Endothelial cell (in vitro differentiated cells): Measurements from ENCODE around the gene SCNN1A. TPM values are rescaled to one million over a fixed set of nuclear protein-coding genes. Genes with fewer than 3 reads are reported as not detected.

Source experiments
- DNase-seq: peaks from one replicate; pipeline ENCODE4 v3.0.0; 2021; ENCODE audit warnings: low spot score
- H3K27ac Mint-ChIP-seq: one replicate; pipeline ENCODE4 v1.8.0; 2021; ENCODE audit warnings: mixed read lengths, inconsistent platforms; ENCODE audit not compliant: unreplicated experiment
- H3K27me3 Mint-ChIP-seq: one replicate; pipeline ENCODE4 v1.8.0; 2021; ENCODE audit warnings: mild to moderate bottlenecking, moderate library complexity, mixed read lengths, inconsistent platforms; ENCODE audit not compliant: unreplicated experiment
- H3K36me3 Mint-ChIP-seq: one replicate; pipeline ENCODE4 v1.8.0; 2021; ENCODE audit warnings: mild to moderate bottlenecking, low read depth, mixed read lengths, inconsistent platforms; ENCODE audit not compliant: unreplicated experiment
- H3K4me1 Mint-ChIP-seq: one replicate; pipeline ENCODE4 v1.8.0; 2021; ENCODE audit warnings: mild to moderate bottlenecking, mixed read lengths, inconsistent platforms; ENCODE audit not compliant: unreplicated experiment
- H3K4me3 Mint-ChIP-seq: one replicate; pipeline ENCODE4 v1.8.0; 2021; ENCODE audit warnings: mild to moderate bottlenecking, mixed read lengths, inconsistent platforms; ENCODE audit not compliant: unreplicated experiment
- H3K9me3 Mint-ChIP-seq: one replicate; pipeline ENCODE4 v1.8.0; 2021; ENCODE audit warnings: mixed read lengths, inconsistent platforms; ENCODE audit not compliant: unreplicated experiment
- total RNA-seq: library from RNA; stranded (reverse); fragmentation: NEBNext Ultra II Directional; extraction: Animal tissue kit (Norgen Biotek cat#: 25700); gene quantifications from one replicate; pipeline ENCODE4 v1.2.1, GENCODE V29; 2021; ENCODE audit not compliant: unreplicated experiment
- TF ChIP-seq, protein P1 (sequence below): fragments of 200-600 bp; sonication (generic); IDR thresholded peaks from one replicate; pipeline ENCODE4 v1.5.0; 2021; ENCODE audit warnings: antibody characterized with exemption; ENCODE audit not compliant: unreplicated experiment

Gene SCNN1A
- total RNA-seq, 1 donor from 2014 or later = 2.2 TPM

DNA sequence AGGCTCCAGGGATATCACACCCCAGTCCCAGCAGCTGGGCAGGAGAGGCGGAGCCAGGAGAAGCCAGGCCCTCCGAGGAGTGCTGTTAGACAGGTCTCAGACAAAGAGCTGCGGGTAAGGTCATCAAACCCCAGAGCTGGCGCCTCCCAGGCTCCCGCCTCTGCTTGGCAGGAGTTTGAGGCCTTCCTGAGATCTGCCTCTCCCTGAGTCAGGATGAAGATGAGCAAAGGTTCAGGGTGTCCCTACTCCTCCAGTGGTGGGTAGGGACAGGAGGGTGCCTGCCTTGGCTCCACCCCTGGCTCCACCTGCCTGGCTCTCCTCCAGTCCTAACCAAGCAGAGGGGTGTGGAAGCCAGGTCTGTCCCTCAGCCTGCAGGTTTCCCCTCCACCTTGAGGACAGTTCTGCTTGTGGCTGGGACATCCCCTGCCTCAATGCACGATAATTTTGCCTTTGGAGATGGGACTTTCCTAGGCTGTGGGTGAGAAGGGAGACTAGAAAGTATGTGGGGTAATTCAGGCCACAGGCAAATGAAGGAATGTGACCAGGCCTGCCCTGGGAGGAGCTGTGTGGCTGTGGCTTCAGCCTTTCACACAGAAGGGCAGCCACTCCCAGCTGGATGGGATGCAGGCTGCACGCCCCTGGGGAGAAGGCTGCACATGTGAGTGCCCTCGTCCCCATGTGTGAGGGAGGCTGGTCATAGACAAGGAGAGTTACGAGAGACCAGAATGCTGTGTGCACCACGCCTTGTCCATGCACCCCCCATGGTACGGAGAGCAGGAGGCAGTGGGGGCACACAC, 62.6 kb downstream of the SCNN1A start:
- Mint-ChIP-seq H3K36me3 (no peaks in the 10 kb centered on the region), H3K27me3 (peaks cover 15% of the 10 kb centered on the region), H3K4me1 (peaks cover 6% of the 10 kb centered on the region), H3K27ac (no peak overlapping the region), H3K4me3 (no peak overlapping the region), H3K9me3 (no peaks in the 10 kb centered on the region)
- TF ChIP-seq, protein P1, sequence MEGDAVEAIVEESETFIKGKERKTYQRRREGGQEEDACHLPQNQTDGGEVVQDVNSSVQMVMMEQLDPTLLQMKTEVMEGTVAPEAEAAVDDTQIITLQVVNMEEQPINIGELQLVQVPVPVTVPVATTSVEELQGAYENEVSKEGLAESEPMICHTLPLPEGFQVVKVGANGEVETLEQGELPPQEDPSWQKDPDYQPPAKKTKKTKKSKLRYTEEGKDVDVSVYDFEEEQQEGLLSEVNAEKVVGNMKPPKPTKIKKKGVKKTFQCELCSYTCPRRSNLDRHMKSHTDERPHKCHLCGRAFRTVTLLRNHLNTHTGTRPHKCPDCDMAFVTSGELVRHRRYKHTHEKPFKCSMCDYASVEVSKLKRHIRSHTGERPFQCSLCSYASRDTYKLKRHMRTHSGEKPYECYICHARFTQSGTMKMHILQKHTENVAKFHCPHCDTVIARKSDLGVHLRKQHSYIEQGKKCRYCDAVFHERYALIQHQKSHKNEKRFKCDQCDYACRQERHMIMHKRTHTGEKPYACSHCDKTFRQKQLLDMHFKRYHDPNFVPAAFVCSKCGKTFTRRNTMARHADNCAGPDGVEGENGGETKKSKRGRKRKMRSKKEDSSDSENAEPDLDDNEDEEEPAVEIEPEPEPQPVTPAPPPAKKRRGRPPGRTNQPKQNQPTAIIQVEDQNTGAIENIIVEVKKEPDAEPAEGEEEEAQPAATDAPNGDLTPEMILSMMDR = no peak
- DNase-seq = no peak

DNA sequence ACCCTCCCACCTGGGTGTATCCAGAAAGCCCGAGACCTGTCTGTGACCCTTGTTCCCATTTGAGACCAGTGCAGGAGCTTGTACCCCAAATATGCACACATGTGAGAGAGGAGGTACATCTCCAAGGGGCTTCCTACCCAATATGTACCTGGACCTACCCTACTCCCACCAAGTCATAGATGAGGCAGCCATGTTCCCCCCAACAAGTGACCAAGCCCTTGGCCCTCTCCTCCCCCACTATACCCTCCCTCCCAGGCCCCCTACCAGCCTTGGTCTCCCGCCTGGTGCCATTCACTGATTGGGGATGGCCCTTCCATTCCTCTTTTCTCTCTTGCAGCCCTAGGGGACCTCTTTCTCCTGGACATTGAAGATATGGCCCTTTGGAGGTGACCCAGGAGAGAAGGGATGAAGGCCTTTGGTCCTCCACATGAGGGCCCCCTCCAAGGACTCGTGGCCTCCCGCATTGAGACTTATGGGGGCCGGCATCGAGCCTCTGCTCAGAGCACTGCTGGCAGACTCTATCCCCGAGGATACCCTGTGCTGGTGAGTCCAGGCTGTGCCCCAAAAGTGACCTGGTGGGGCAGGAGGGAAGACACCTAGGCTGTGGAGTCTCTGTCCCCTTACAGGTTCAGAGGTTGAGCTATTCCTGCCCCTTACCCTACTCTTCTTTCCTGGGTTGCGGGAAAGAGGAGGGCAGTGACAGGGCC, 63.4 kb downstream of the SCNN1A start:
- Mint-ChIP-seq H3K9me3 (no peaks in the 10 kb centered on the region), H3K27me3 (peaks cover 17% of the 10 kb centered on the region), H3K4me1 (peaks cover 12% of the 10 kb centered on the region), H3K36me3 (no peaks in the 10 kb centered on the region), H3K27ac (no peak overlapping the region), H3K4me3 (no peak overlapping the region)
- no peak for DNase-seq
- TF ChIP-seq, protein P1 = no peak

DNA sequence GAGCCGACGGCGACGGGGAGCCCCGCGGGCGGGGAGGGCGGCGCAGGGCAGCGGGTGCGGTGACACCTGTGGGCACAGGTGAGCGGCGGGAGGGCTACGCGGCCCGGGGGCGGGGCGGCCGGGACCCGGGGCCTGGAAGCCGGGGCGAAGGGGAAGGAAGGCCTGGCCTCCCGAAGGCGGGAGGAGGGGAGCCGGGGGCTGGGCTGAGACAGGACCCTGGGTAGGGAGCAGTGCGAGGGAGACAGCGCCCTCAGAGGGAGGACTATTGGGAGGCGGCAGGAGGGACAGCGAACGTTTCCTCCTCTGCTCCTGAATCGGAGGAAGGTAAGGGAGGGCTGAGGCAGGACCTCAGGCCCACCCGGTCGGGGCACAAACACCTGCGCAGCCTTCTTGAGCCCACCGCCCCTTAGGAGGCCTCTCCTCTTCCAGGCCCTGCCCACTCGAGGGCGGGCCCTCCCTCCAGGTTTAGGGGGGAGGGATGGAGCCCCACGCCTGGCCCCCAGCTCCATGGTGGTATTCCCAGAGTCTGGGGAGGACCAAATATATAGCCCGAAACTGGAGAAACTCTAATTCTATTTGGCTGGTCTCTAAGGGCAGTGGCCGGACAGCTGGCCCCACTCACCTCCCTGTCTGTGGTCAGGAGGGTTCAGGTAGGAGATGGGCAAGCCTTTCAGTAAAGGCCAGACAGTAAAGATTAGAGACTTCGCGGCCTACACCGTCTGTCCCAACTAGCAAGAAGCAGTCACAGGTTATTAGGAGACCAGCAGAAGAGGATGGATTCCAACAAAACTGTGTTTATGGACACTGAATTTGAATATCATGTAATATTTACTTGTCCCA, 64.4 kb downstream of the SCNN1A start:
- Mint-ChIP-seq H3K27me3 (peaks cover 22% of the 10 kb centered on the region), H3K36me3 (no peaks in the 10 kb centered on the region), H3K4me3 (no peak overlapping the region), H3K9me3 (no peaks in the 10 kb centered on the region), H3K4me1 (peaks cover 12% of the 10 kb centered on the region), H3K27ac (no peak overlapping the region)
- no peak for DNase-seq
- TF ChIP-seq, protein P1 = no peak

DNA sequence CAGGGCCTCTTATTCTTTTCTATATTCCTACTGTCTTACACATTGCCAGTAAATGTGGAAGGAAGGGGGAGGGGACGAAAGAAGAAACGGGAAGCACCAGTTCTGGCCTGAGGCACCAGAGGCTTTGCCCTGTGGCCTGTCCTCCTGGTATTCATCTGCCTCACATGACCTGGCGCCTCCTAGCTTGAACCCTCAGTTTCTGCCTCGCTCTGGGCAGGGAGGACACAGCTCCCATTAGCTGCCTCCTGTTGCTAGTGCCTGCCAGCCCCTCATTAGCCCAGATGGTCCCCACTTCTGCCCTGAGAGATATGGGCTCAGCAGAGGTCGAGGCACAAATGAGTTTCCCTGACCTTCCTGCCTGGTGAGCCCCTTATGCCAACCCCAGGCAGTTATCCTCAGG, 67.8 kb downstream of the SCNN1A start:
- H3K9me3 Mint-ChIP-seq = no peaks in the 10 kb centered on the region
- no peak overlapping the region for H3K4me3 Mint-ChIP-seq
- TF ChIP-seq, protein P1 = no peak

More for the DNA sequence above, 67.8 kb downstream of the SCNN1A start:
- Mint-ChIP-seq H3K4me1 (peaks cover 12% of the 10 kb centered on the region), H3K27me3 (peaks cover 21% of the 10 kb centered on the region), H3K36me3 (peaks cover 3% of the 10 kb centered on the region), H3K27ac (no peak overlapping the region)
- no peak for DNase-seq
